Body of pancreas (tissue), 4 donors: ENCODE measurements around the gene OR6B2.

Experiments used
- CTCF ChIP-seq, 7 experiments: fragments of 450-650 bp in 4 of 7; fragments of 200-600 bp in 3 of 7; sonication (generic) in 3 of 7; IDR thresholded peaks; one replicate each; pipeline ENCODE4 v1.5.1; 2016 to 2019; ENCODE audit warnings: antibody characterized with exemption in 7 of 7
- POLR2A ChIP-seq, 3 donors: fragments of 450-650 bp; IDR thresholded peaks; one replicate each; pipeline ENCODE4 v1.6.1; 2016; ENCODE audit warnings: antibody characterized with exemption in 3 of 3, mild to moderate bottlenecking in 2 of 3

- TF ChIP-seq CTCF (IDR thresholded peaks at IDR 0.05) (no peak), POLR2A (IDR thresholded peaks at IDR 0.05) (no peak)
These were observed 21.5 kb upstream of the OR6B2 start for GRCh38 chr2:240051697-240052096.
